GM10266 (cell line): Measurements from ENCODE around the gene LAMA3.

Experiments
- DNase-seq: peaks from one replicate; pipeline ENCODE4 v3.0.0; 2012; ENCODE audit errors: extremely low spot score
- TF ChIP-seq, protein P1 (sequence below): IDR thresholded peaks from 2 replicates; pipeline ENCODE4 v1.5.1; 2012; ENCODE audit warnings: mild to moderate bottlenecking, low read depth; ENCODE audit not compliant: control insufficient read depth, insufficient read depth; ENCODE audit errors: missing control alignments

The LAMA3 gene, protein sequence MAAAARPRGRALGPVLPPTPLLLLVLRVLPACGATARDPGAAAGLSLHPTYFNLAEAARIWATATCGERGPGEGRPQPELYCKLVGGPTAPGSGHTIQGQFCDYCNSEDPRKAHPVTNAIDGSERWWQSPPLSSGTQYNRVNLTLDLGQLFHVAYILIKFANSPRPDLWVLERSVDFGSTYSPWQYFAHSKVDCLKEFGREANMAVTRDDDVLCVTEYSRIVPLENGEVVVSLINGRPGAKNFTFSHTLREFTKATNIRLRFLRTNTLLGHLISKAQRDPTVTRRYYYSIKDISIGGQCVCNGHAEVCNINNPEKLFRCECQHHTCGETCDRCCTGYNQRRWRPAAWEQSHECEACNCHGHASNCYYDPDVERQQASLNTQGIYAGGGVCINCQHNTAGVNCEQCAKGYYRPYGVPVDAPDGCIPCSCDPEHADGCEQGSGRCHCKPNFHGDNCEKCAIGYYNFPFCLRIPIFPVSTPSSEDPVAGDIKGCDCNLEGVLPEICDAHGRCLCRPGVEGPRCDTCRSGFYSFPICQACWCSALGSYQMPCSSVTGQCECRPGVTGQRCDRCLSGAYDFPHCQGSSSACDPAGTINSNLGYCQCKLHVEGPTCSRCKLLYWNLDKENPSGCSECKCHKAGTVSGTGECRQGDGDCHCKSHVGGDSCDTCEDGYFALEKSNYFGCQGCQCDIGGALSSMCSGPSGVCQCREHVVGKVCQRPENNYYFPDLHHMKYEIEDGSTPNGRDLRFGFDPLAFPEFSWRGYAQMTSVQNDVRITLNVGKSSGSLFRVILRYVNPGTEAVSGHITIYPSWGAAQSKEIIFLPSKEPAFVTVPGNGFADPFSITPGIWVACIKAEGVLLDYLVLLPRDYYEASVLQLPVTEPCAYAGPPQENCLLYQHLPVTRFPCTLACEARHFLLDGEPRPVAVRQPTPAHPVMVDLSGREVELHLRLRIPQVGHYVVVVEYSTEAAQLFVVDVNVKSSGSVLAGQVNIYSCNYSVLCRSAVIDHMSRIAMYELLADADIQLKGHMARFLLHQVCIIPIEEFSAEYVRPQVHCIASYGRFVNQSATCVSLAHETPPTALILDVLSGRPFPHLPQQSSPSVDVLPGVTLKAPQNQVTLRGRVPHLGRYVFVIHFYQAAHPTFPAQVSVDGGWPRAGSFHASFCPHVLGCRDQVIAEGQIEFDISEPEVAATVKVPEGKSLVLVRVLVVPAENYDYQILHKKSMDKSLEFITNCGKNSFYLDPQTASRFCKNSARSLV (N-terminal part only)

DNA sequence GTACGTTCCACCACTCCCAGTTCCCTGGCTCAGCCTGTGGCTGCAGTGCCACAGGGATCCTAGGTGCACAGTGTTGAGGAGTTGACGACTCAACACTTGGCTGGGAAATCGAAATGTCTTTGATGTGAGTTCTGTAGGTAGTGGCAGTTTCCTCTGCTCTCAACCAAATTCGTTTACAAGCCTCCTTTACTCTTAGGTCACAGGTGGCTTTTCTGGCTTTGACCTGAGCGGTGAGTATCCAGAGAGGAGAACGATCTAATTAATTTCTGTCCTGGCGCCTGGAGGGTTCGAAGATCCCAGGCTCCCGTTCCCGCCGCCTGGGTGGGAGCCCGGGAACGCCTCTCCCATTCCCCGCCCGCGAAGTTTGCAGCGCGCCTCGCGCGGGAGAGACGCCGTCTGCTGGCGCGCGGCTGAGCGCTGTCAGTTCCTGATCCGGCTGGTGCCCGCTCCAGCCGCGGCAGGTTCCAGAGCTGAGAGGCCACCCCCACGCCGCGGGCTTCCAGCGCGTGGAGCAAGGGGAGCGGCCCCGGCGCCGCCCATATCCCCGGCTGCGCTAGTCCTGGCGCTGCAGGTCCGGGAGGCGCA, at the start of gene LAMA3:
Gene LAMA3, plus strand, starts transcription at position 423 of the 585 bp plus-strand sequence. CDS start 231 bp downstream, outside the sequence.
- DNase-seq = no peak
- TF ChIP-seq, protein P1, sequence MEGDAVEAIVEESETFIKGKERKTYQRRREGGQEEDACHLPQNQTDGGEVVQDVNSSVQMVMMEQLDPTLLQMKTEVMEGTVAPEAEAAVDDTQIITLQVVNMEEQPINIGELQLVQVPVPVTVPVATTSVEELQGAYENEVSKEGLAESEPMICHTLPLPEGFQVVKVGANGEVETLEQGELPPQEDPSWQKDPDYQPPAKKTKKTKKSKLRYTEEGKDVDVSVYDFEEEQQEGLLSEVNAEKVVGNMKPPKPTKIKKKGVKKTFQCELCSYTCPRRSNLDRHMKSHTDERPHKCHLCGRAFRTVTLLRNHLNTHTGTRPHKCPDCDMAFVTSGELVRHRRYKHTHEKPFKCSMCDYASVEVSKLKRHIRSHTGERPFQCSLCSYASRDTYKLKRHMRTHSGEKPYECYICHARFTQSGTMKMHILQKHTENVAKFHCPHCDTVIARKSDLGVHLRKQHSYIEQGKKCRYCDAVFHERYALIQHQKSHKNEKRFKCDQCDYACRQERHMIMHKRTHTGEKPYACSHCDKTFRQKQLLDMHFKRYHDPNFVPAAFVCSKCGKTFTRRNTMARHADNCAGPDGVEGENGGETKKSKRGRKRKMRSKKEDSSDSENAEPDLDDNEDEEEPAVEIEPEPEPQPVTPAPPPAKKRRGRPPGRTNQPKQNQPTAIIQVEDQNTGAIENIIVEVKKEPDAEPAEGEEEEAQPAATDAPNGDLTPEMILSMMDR = peak; percentile 7

DNA sequence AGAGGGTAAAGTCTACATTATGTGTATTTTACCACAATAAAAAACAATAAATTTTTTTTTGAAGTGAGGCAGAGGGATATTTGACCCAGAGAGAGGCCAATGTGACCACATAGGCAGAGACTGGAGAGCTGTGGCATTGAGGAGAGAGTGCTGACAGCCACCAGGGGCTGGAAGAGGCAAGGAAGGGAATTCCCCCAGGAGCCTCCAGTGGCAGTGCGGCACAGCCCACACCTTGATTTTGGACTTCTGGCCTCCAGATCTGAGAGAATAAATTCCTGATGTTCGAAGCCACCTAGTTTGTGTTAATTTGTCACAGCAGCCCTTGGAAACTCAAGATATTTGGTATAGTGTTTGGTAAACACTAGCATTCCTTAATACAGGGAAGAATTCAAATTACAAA, 49.2 kb upstream of the LAMA3 start:
- no peak for DNase-seq
- TF ChIP-seq, protein P1 = no peak

DNA sequence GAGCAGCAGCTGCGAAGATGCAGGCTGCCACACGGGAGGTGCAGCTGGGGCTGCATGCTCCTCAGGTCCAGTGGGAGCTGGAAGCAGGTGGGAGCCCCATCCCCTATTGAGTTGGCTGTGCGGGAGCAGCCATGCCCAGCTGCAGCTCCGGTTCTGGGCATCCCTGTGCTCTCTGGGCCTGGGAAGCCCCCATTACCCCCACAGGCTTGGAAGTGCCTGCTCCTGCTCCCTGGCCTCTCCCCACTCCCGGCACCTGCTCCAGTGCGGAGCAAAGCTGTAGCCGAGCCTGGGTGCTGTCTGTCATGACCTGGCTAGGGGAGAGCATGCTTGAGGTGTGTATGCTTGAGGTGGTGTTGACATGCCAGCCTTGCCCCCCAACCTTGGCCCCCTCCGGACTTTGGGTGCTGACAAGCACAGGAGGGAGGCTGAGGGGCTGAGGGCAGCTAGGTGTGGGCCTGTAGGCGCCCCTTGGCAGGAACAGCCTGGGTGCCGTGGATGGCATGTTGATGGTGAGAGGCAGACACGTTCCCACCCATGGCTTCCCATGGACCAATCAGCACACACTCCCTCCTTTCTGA, 48.0 kb upstream of the LAMA3 start:
- TF ChIP-seq, protein P1 = no peak

DNA sequence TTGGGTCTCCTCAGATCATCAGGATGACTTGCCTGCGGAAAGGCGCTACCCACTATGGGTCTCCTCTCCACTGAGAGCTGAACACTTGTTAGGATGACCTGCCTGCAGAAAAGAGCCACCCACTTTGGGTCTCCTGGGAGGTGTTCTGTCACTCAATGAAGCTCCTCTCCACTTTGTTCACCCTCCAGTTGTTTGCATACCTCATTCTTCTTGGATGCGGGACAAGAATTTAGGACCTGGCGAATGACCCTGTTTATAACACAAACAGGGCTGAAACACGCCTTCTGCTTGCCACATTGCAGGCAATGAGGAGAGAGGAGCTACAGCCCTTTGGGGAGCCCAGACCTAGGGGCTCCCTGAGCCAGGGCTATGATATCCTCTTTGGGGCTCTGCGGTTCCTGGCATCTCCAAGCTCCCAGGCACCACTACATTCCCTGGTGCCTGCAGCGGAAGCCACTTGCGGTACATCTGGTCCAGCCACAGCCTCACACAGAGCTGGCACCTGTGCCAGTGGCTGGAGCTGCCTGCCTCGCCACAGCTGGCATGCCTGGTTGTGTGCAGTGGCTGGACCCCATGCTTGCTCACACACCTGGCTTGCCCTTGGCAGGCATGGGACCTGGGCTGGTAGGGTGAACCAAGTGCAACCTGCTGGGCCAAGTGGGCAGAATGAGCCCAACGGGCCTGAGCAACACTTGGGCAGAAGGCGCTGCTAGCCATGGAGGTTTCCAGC, 47.2 kb upstream of the LAMA3 start:
- DNase-seq = no peak
- TF ChIP-seq, protein P1 = no peak

More for the DNA sequence above, 48.0 kb upstream of the LAMA3 start:
- no peak for DNase-seq

DNA sequence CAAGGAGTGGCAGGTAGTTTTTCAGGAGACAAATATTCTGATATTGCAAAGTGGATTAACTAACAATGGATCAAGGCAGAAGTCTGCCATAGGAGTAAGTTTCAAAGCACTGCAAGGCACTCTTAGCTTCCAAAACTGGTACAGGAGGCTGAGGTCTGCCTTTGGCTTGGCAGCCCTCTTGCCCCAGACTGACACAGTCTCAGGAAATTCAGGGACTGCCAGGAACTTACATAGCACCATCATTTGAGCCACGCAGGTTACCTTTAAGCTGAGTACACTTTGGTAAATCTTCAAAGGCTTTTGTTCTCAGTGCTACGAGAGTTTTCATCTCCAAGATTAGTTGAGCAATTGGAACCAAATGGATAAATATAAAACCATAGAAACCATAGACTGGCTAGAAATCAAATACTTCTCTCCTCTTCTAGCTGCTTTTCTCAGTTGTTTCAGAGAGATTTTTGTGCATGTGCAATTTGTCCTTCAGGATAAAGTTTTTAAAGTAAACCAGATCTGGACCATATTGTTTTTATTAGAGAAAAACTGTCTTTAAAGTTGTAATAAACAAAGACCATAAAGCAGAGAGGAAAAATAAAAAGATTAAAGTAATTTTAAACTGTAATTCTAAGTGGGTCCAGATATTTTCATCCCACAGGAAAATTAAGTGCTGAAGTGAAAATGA, 45.3 kb upstream of the LAMA3 start:
- no peak for DNase-seq
- TF ChIP-seq, protein P1 = no peak
